MV-4-11 (cell line): Measurements from ENCODE around the gene ISX.

Source experiments
- DNase-seq: peaks from one replicate; lab custom pipeline; 2025; lab: John Stamatoyannopoulos, UW

ISX gene

GRCh38 chr22:35053060-35053835, 12.7 kb upstream of the ISX start:
- no peak for DNase-seq

- no peak for DNase-seq
Measured at GRCh38 chr22:35054064-35054463, 11.9 kb upstream of the ISX start.

- DNase-seq, result no peak
Measured at GRCh38 chr22:35056486-35056885, 9.5 kb upstream of the ISX start.

GRCh38 chr22:35057155-35057554, 8.8 kb upstream of the ISX start:
- DNase-seq, result no peak

GRCh38 chr22:35059632-35060031, 6.3 kb upstream of the ISX start:
- DNase-seq, result no peak

GRCh38 chr22:35064664-35065063, 1.3 kb upstream of the ISX start:
- DNase-seq, result peak; percentile 82

- DNase-seq, result no peak
Measured at GRCh38 chr22:35065183-35065582, 775 bp upstream of the ISX start.

GRCh38 chr22:35066768-35067167, 810 bp downstream of the ISX start:
- no peak for DNase-seq

- peak; percentile 41 for DNase-seq
Measured at GRCh38 chr22:35069541-35069940, 3.6 kb downstream of the ISX start.

- peak; percentile 18 for DNase-seq
Measured at GRCh38 chr22:35070451-35071093, 4.6 kb downstream of the ISX start.

GRCh38 chr22:35071784-35072183, 5.8 kb downstream of the ISX start:
- DNase-seq, result no peak

GRCh38 chr22:35072925-35073324, 7.0 kb downstream of the ISX start:
- peak; percentile 66 for DNase-seq

GRCh38 chr22:35074583-35074982, 8.6 kb downstream of the ISX start:
- DNase-seq, result no peak

GRCh38 chr22:35076630-35077029, 10.7 kb downstream of the ISX start:
- DNase-seq, result no peak

- DNase-seq, result no peak
Measured at GRCh38 chr22:35085621-35086020, 19.7 kb downstream of the ISX start.

- DNase-seq, result no peak
Measured at GRCh38 chr22:35089139-35089538, 23.2 kb downstream of the ISX start.

- no peak for DNase-seq
Measured at GRCh38 chr22:35092406-35092805, 26.4 kb downstream of the ISX start.

GRCh38 chr22:35098921-35099320, 33.0 kb downstream of the ISX start:
- DNase-seq, result no peak

- no peak for DNase-seq
Measured at GRCh38 chr22:35099883-35100282, 33.9 kb downstream of the ISX start.

GRCh38 chr22:35102663-35103062, 36.7 kb downstream of the ISX start:
- DNase-seq, result peak; percentile 69

- no peak for DNase-seq
Measured at GRCh38 chr22:35103761-35104160, 37.8 kb downstream of the ISX start.

- no peak for DNase-seq
Measured at GRCh38 chr22:35104491-35104890, 38.5 kb downstream of the ISX start.

- no peak for DNase-seq
Measured at GRCh38 chr22:35109616-35110015, 43.7 kb downstream of the ISX start.

- DNase-seq, result no peak
Measured at GRCh38 chr22:35111244-35111643, 45.3 kb downstream of the ISX start.
